HL-60/S4 (cell line): Measurements from ENCODE around the gene LY6G6C.

Experiments used
- in situ Hi-C: fragments of 300-500 bp; cut with MboI; formaldehyde crosslinking; loops from 2 replicates; pipeline ENCODE4 v1.14.3; 2022; ENCODE audit warnings: low sequenced_read_pairs

Gene LY6G6C

DNA sequence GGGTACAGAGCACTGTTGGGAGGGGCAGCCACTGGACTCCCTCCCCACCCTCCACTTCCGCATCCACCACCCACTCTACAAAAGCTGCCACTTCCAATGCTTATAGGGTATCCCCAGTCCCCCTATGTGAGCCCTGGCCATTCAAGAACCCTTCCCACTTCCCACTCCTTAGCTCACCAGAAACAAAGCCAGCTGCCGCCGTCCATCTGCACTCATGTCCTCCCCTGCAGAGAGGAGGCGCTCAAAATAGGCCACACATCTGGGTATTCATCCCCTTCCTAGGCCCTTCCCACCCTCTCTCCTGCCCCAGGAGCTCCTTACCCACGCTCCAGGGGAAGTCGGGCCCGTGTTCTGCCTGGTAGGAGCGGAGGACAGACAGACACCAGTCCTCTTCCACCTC is 34.2 kb downstream of the LY6G6C start:
- in situ Hi-C loops = no loop called here

GRCh38 chr6:31686483-31686882 is 35.1 kb downstream of the LY6G6C start:
- in situ Hi-C loops = no loop called here

GRCh38 chr6:31683591-31683990 is 38.0 kb downstream of the LY6G6C start:
- in situ Hi-C loops = no loop called here

- in situ Hi-C loops = no loop called here
Observed at GRCh38 chr6:31681135-31681671, 40.3 kb downstream of the LY6G6C start.

DNA sequence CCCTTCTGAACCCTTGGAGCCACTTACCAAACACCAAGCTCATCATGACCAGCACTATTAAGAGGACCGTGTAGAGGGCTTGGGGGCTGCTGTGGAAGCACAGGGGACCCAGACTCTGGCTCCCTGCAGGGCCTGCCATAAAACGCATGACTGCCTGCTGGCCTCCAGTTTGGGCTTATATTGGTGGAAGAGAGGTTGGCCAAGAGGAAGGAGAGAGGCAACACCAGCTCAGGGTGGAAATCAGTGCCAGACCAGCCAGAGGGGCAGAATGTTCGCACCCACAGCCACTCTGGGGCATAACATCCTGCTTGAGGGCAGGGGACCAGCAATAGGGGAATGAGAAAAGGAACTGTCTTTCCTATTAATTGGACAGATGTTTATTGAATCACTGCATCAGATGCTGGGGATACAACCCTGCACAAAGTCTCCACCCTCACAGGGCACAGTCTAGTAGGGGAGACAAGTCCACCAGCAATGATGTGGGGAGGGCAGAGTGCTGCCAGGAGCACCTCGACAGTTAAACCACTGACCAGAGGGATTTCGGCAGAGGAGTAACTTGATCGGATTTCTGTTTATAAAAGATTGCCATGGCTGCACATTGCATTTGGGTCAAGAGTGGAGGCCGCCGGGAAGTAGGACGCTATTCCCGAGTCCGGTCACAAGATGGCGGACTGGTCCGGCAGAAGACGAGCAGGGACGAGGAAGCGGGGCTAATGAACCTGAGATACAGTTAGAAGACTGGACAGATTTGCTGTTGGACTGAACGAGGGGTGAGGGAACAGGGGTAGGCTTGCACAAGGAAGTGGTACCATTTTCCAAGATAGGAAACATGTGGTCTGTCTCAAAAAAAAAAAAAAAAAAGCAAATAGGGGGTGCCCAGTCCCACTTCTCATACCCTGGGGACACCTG is 41.1 kb downstream of the LY6G6C start, which contains the start of gene LY6G5C:
Gene LY6G5C (minus strand): TSS at position 842 of the 909 bp plus-strand sequence. CDS start 694 bp downstream, at position 148.
- in situ Hi-C loops = no loop called here

DNA sequence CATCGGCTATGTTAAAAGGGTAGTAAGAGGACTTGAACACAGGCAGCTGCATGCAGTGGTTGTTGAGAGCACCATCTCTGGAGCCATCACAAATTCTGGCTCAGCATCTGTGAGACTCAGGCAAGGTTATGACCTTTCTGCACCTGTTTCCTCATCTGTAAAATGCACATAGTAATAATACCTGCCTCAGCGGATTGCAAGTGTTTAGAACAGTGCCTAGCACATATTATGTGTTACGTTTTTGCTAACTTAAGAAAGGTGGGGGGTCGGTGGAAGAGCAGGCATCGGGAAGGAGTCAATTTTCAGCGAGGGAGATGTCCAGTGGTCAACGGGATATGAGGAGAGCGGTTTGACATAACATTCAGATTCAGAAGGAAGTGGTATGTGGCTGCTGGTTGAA is 43.6 kb downstream of the LY6G6C start:
- in situ Hi-C loops = no loop called here

DNA sequence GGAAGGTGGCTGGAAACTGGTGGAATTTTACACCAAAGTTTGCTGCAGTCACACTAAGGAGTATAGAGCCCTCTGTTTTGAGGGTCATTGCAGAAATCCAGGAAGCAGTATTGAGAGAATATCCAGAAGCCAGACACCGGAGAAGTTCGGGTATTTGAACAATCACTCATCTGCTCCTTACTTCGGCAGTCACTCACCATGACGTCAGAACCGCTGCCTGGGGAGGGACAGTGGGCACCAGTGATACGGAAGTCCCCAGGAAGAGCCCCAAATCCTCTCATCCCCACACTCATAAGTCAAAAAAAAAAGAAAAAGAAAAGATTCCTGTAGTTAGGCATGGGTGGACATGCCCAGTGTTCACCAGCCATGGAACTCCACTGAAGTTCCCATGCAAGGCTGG is 44.6 kb downstream of the LY6G6C start:
- in situ Hi-C loops = no loop called here

DNA sequence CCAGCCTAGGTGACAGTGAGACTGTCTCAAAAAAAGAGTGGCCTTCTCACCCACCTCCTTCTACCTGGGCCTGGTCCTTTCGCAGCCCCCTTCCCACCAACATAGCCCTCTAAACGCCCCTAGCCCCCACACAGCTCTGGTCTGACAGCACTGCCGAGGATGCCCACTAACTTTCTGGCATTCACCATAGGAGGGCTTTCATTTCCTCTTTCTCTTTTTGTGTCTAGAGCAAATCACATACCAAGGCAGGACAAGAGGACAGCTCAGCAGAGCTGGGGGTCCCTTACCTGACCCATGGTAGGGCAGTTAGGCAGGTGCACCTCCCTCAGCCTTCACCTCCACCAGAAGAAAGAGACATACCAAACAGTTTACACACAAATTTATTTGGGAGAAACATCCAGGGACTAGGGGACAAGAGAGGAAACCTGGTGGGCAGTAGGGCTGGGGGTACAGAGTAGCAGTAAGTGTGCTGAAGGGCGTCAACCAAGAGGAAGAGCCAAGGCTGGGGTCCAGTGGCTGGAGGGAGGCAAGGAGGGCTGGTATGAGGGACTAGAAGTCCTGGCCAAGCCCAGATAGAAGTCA is 45.1 kb downstream of the LY6G6C start:
- in situ Hi-C loops = no loop called here

DNA sequence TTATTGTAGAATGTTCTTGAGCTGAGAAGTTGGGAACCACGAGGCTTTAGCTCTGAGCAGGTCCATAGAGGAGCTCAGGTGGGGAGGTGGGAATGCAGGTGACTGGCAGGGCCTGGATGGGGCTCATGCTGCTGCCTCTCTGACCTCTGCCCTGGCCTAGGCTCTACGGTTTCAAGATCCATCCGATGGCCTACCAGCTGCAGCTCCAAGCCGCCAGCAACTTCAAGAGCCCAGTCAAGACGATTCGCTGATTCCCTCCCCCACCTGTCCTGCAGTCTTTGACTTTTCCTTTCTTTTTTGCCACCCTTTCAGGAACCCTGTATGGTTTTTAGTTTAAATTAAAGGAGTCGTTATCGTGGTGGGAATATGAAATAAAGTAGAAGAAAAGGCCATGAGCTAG is 51.9 kb downstream of the LY6G6C start, which contains the start of gene LY6G5B:
Gene LY6G5B (plus strand): TSS at position 301 of the 400 bp plus-strand sequence. CDS start 975 bp downstream, outside the sequence.
- in situ Hi-C loops = no loop called here
